NCI-H510A treated with DMSO at 0.1 percent for 48 hours (cell line): ENCODE data around the gene SYF2.

Experiments used
- DNase-seq: peaks from one replicate; lab custom pipeline; 2025; lab: John Stamatoyannopoulos, UW

SYF2 gene

DNA sequence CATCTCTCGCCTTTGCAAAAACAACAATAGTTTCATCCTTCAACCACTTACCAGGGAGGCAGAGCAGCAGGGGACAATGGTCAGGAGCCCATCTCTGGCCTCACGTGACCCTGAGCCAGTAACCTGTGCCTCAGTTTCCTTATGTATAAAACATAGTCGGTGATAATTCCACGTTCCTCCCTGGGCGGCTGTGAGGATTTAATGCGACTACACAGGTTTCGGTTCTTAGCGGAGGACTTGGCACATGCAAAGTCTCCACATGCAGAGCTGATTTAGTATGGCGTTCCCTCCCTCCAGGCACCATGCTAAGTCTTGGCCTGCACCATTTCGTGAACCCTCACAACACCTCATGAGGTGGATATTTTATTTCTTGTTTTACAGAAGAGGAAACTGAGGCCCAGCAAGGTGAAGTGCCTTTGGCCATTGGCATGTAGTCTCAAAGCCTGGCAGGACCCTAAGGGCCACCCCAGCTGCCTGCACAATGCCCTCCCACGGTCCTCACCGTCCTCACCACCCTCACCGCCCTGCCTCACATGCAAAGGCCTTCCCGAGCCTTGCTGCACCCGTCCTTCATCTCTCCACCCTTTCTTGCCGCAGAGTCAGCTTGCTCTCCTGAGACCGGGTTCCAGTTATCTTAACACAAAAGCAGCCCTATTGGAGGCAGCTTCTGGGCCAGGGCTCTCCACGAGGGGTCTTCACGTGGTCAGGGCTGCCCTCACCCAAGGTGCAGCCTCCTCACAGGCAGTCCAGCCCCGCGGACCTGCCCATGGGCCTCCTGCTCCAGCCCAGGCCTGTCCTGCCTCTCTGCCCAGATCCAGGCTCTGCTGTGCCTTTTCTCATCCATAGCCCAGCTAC lies 48.9 kb downstream of the SYF2 start:
- no peak for DNase-seq

DNA sequence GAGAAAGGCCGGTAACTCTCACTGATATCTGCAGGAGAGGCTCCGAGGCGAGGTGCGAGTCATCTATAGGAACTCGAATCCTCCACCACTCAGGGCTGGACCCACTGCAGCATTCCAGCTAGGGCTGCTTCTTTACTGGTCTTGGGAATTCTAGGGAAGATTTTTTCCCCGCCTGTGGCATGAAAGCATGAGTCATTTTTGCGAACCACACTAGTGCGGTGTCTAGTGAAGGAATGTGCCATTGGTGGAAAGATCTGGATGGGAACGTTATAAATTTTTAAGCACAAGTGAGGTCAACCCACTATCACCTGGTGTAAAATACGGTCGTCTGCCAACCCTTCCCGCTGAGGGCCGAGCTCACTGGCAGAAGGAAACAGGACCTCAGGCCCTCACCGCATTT lies 49.7 kb downstream of the SYF2 start:
- DNase-seq = no peak

DNA sequence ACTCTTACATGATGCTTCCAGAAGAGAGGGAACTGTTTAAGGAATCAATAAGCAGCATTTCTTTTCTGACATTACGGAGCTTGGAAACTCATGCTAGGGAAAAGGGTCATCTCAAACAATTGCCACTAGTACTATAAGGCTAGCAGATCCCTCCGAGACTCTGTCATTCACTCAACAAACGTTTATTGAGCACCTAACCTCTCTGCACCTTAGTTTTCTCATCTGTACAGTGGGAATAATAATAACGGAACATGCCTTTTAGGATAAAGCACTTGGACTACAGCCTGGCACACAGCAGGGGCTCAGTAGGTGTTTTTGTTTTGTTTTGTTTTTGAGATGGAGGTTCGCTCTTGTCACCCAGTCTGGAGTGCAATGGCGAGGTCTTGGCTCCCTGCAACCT lies 51.3 kb downstream of the SYF2 start:
- no peak for DNase-seq

DNA sequence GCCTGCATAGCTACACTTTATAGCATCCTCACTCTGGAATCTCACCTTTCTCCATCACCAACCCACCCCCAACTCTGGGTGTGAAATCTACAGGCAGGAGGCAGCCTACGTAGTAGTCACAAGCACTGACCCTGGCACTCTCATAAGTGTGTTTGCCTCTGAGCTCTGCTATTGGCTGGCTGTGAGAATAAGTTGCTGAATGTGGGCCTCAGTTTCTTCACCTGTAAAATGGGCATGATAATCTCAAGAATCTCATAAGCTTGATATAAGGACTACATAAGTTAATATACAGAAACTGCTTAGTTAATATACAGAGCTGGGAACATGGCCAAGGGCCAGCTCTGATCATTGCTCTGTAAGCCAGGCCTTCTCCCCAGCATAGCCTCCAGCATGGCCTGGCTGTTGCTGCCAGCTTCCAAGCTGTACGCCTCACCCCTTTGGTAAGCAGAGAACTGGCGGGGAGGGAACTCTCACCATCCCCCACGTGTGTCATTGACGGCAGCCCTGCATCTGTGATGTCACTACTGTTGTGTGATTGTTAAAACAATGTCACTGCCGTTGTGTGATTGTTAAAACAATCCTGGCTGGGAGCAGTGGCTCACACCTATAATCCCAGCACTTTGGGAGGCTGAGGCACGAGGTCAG lies 53.3 kb downstream of the SYF2 start:
- DNase-seq = no peak

DNA sequence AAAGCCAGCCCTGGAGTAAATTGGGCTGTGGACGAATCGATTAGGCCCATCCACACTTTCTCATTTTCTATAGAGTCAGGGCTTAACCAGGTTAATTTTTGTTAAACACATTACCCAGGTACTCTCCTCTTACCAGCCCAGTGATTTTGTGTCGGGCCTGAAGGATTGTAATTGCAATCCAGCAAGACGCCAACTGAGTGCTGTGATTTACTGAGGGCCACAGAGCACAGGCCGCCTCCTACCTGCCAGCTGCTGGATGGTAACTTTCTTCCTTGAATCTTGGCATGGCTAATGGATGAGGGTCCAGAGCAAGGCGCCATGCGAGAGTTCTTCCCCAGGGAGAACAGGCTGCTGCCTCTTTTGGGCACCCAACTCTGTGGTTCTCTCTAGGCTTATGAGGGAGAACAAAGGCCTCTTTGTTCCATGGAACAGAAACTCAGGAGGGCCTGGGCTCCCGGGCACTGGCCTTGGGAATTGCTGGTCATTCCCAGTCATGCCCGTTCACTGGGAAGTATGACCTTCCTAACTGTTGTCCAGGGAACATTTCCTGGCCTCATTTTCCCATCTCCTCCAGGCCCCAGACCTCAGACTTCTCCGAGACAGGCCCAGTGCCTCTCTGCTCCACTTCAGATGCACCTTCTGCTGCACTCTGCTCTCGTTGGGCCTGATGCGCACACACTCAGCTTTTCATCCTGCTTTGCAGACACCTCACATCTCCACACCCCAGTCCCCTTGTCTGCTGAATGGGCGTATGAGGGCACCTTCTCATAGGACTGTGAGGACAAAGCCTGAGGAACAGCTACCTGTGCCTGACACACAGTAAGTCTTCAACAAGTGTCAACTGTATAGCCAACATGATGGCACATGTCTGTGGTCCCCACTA lies 57.3 kb downstream of the SYF2 start:
- no peak for DNase-seq

DNA sequence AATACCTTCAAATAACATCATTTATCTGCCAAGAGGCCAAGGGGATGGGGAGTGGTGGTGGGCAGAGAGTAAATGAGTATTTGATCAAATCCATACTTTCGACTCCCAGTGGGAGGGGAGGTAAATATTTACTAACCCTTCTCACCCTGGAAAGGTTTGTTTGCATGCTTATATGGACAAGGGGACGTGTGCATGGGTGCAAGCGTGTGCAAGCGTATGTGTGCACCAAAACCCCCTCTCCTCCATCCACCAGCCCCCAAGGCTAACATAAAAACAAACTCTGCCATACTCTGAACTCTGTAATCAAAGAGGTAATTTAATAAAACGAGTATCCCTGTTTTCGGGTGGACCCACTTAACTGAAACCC lies 58.0 kb downstream of the SYF2 start:
- no peak for DNase-seq

DNA sequence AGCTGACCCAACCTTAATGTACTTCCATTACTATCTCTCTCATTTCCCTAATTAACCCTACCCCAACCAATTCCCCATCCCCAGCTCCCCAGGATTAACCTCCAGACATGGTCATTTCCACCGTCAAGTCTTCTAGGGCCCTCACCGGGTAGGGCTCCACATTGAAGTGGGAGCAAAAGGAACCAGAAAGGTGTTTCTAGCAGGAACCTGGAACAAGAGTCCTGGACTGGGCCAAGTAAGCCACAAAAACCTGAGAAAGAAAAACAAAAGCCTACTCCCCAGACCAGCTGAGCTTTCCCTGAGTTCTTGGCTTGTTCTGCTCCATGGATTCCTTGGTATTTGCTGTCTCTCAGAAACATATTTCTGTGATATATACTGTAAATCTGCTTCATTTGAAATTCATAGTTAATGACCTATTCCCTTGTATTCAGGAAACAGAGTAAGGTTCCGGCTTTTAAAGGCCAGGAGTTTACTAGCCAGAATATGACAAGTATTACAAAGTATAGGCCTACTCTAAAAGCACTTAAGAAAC lies 58.4 kb downstream of the SYF2 start:
- DNase-seq = no peak
